ENCODE data around the gene C16orf78.

DNA sequence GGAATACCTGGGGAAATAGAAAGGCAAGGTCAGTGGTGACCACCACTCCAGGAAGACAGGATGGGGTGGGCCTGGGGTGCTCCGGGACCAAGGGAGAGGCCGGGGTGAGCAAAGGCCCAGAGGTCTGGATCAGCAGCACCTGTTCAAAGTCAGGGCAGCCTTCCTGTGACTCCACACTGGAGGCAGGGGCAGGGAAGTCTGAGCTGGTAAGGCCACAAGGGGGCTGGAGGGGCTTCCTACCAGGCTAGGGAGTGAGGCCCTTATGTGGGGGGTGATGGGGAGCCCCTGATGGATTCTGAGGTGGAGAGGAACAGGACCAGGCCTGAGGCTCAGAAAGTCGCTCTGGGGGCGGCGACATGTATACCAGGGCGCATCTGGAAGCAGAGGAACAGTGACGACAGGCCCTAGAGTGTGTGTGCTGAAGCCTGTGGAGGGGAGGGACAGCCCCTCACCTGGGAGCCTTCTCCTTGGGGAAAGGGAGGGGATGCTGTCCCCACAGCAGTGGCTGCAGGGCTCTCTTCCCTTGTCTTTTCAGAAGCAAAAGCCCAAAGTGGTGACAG is 3.7 kb downstream of the C16orf78 start:
- no peak for TF ChIP-seq ZNF274 (IDR thresholded peaks at IDR 0.05; ENCODE audit: low read depth, low read length)
- no peak for TF ChIP-seq SUZ12 (IDR thresholded peaks at IDR 0.05; ENCODE audit: extremely low read depth, insufficient read depth, insufficient read length)

Data from NT2/D1 (cell line).